Neural progenitor cell (in vitro differentiated cells): ENCODE results near the gene MDC1. TPM values are rescaled to one million over a fixed set of nuclear protein-coding genes. Genes with fewer than 3 reads are reported as not detected.

Experiments
- DNase-seq: peaks from one replicate; pipeline ENCODE4 v3.0.0-alpha.2; 2016; ENCODE audit warnings: low spot score
- H2AFZ ChIP-seq: fragments of 200-600 bp; sonication (generic); replicated peaks from 2 replicates; pipeline ENCODE4 v1.6.1; 2016; ENCODE audit warnings: antibody characterized with exemption
- H3F3A ChIP-seq: fragments of 200-600 bp; sonication (generic); 2 replicates; pipeline ENCODE4 v1.6.1; 2016; ENCODE audit warnings: antibody characterized with exemption, low read depth
- H3K27ac ChIP-seq: fragments of 200-600 bp; sonication (generic); 2 replicates; pipeline ENCODE4 v1.5.1; 2016; ENCODE audit warnings: mild to moderate bottlenecking
- H3K27me3 ChIP-seq: fragments of 200-600 bp; sonication (generic); 2 replicates; pipeline ENCODE4 v1.6.1; 2016; ENCODE audit warnings: mild to moderate bottlenecking, moderate library complexity
- H3K36me3 ChIP-seq: fragments of 200-600 bp; sonication (generic); 2 replicates; pipeline ENCODE4 v1.5.1; 2016
- H3K4me1 ChIP-seq: fragments of 200-600 bp; sonication (generic); 2 replicates; pipeline ENCODE4 v1.6.1; 2016; ENCODE audit warnings: mixed run types
- H3K4me2 ChIP-seq: fragments of 200-600 bp; sonication (generic); 2 replicates; pipeline ENCODE4 v1.6.1; 2016
- H3K4me3 ChIP-seq: fragments of 200-600 bp; sonication (generic); 2 replicates; pipeline ENCODE4 v1.5.1; 2016
- H3K79me2 ChIP-seq: fragments of 200-600 bp; sonication (generic); 2 replicates; pipeline ENCODE4 v1.6.1; 2016; ENCODE audit warnings: low read depth
- H3K9ac ChIP-seq: fragments of 200-600 bp; sonication (generic); 2 replicates; pipeline ENCODE4 v1.6.1; 2016
- H3K9me3 ChIP-seq: fragments of 200-600 bp; sonication (generic); 2 replicates; pipeline ENCODE4 v1.5.1; 2016; ENCODE audit warnings: low read depth
- H4K20me1 ChIP-seq: fragments of 200-600 bp; sonication (generic); 2 replicates; pipeline ENCODE4 v1.6.1; 2016; ENCODE audit warnings: low read depth
- H3K27ac Mint-ChIP-seq: 3 replicates; pipeline ENCODE4 v1.8.0; 2021; ENCODE audit warnings: mixed read lengths
- H3K27me3 Mint-ChIP-seq: 2 replicates; pipeline ENCODE4 v1.8.0; 2022; ENCODE audit warnings: low read depth, mild to moderate bottlenecking, inconsistent platforms, moderate library complexity, mixed read lengths; ENCODE audit not compliant: insufficient read depth
- H3K36me3 Mint-ChIP-seq: 3 replicates; pipeline ENCODE4 v1.8.0; 2021; ENCODE audit warnings: mixed read lengths
- H3K4me1 Mint-ChIP-seq: 3 replicates; pipeline ENCODE4 v1.8.0; 2021; ENCODE audit warnings: mixed read lengths
- H3K4me3 Mint-ChIP-seq: 3 replicates; pipeline ENCODE4 v1.8.0; 2021; ENCODE audit warnings: mild to moderate bottlenecking, moderate library complexity, mixed read lengths
- H3K9me3 Mint-ChIP-seq: 3 replicates; pipeline ENCODE4 v1.8.0; 2020; ENCODE audit warnings: mixed read lengths
- CTCF ChIP-seq: fragments of 200-600 bp; sonication (generic); IDR thresholded peaks from 2 replicates; pipeline ENCODE4 v1.5.1; 2017; ENCODE audit warnings: antibody characterized with exemption, mild to moderate bottlenecking
- EZH2 ChIP-seq: fragments of 200-600 bp; sonication (generic); IDR thresholded peaks from 2 replicates; pipeline ENCODE4 v1.6.1; 2017; ENCODE audit warnings: antibody characterized with exemption, mild to moderate bottlenecking, moderate library complexity
- EZH2phosphoT487 ChIP-seq: fragments of 200-600 bp; sonication (generic); IDR thresholded peaks from 2 replicates; pipeline ENCODE4 v1.6.1; 2017; ENCODE audit warnings: antibody characterized with exemption
- total RNA-seq: library from RNA; depleted of rRNA; stranded (reverse); fragments of >200 nt; gene quantifications from 2 replicates; pipeline ENCODE4 v1.2.3, GENCODE V29; 2015; ENCODE audit warnings: low replicate concordance

Gene MDC1
- total RNA-seq, 1 donor from 2014 or later = 22.6 TPM

- Mint-ChIP-seq H3K4me3 (peak within 1 kb of the TSS; percentile 95), H3K4me1 (peaks cover 81% of the 10 kb centered on the region), H3K27ac (peak within 1 kb of the TSS; percentile 95), H3K36me3 (peaks cover 6% of the 10 kb centered on the region), H3K9me3 (no peaks in the 10 kb centered on the region), H3K27me3 (peaks cover 7% of the 10 kb centered on the region)
- peaks cover 34% of the 10 kb centered on the region for H3F3A ChIP-seq
- peaks cover 35% of the 10 kb centered on the region for H4K20me1 ChIP-seq
- H3K9me3 ChIP-seq = no peaks in the 10 kb centered on the region
- peak within 1 kb of the TSS; percentile 97 for H3K4me2 ChIP-seq
- peak within 1 kb of the TSS; percentile 8 for H3K9ac ChIP-seq
- peak within 1 kb of the TSS; percentile 90 for H3K4me3 ChIP-seq
- H2AFZ ChIP-seq = peak within 1 kb of the TSS; percentile 35
- H3K4me1 ChIP-seq = peaks cover 65% of the 10 kb centered on the region
- peaks cover 80% of the 10 kb centered on the region for H3K79me2 ChIP-seq
- no peak for TF ChIP-seq EZH2phosphoT487
- TF ChIP-seq CTCF = no peak
- TF ChIP-seq EZH2 = no peak
- no peaks in the 10 kb centered on the region for H3K27me3 ChIP-seq
- no peaks in the 10 kb centered on the region for H3K36me3 ChIP-seq
- H3K27ac ChIP-seq = peak within 1 kb of the TSS; percentile 82
- peak; percentile 75 for DNase-seq
These were observed 30.8 kb downstream of the MDC1 start, which contains the start of gene PPP1R18 for GRCh38 chr6:30686009-30686907. PPP1R18 (minus strand) TSS chr6:30686645; CDS start chr6:30686018, 627 bp downstream.

GRCh38 chr6:30685157-30686008, 31.7 kb downstream of the MDC1 start:
- Mint-ChIP-seq H3K27me3 (peaks cover 10% of the 10 kb centered on the region), H3K9me3 (no peaks in the 10 kb centered on the region), H3K36me3 (peaks cover 9% of the 10 kb centered on the region), H3K4me1 (peaks cover 80% of the 10 kb centered on the region), H3K27ac (peak overlapping the region; percentile 93), H3K4me3 (peak overlapping the region; percentile 95)
- Histone ChIP-seq H3K9ac (peak overlapping the region; percentile 8), H3K27ac (no peak overlapping the region), H3K9me3 (no peaks in the 10 kb centered on the region), H3K36me3 (no peaks in the 10 kb centered on the region), H3K79me2 (peaks cover 85% of the 10 kb centered on the region), H4K20me1 (peaks cover 44% of the 10 kb centered on the region), H3K4me2 (peak overlapping the region; percentile 97), H3K27me3 (no peaks in the 10 kb centered on the region), H3K4me3 (peak overlapping the region; percentile 90), H3F3A (peaks cover 30% of the 10 kb centered on the region), H3K4me1 (peaks cover 65% of the 10 kb centered on the region), H2AFZ (no peak overlapping the region)
- no peak for DNase-seq
- TF ChIP-seq EZH2phosphoT487 (no peak), CTCF (no peak), EZH2 (no peak)

GRCh38 chr6:30684386-30685156, 32.5 kb downstream of the MDC1 start:
- Histone ChIP-seq H3K27me3 (no peaks in the 10 kb centered on the region), H3K4me2 (peak overlapping the region; percentile 97), H3K79me2 (peaks cover 81% of the 10 kb centered on the region), H3K9ac (no peak overlapping the region), H2AFZ (no peak overlapping the region), H3K36me3 (no peaks in the 10 kb centered on the region), H3K27ac (no peak overlapping the region), H3K4me3 (peak overlapping the region; percentile 41), H3F3A (peaks cover 30% of the 10 kb centered on the region), H4K20me1 (peaks cover 52% of the 10 kb centered on the region), H3K9me3 (no peaks in the 10 kb centered on the region), H3K4me1 (peaks cover 65% of the 10 kb centered on the region)
- peak overlapping the region; percentile 95 for H3K4me3 Mint-ChIP-seq
- H3K27ac Mint-ChIP-seq = peak overlapping the region; percentile 93
- TF ChIP-seq CTCF (no peak), EZH2phosphoT487 (no peak)
- peaks cover 80% of the 10 kb centered on the region for H3K4me1 Mint-ChIP-seq
- H3K36me3 Mint-ChIP-seq = peaks cover 11% of the 10 kb centered on the region
- no peaks in the 10 kb centered on the region for H3K9me3 Mint-ChIP-seq
- peaks cover 8% of the 10 kb centered on the region for H3K27me3 Mint-ChIP-seq
- no peak for DNase-seq
